CD14-positive monocyte (primary cell): ENCODE results near the gene HAUS2. TPM values are rescaled to one million over a fixed set of nuclear protein-coding genes. Genes with fewer than 3 reads are reported as not detected.

Source experiments
- DNase-seq, 3 donors: peaks; one replicate each; pipeline ENCODE4 v3.0.0-alpha.2; 2011 to 2022
- H2AFZ ChIP-seq: 2 replicates; pipeline ENCODE4 v1.6.0; 2012; ENCODE audit warnings: mild to moderate bottlenecking, low read depth, low read length, inconsistent platforms; ENCODE audit not compliant: insufficient read depth, poor library complexity, severe bottlenecking
- H3K27ac ChIP-seq, 2 donors: 1 replicate in 1 of 2; 2 replicates in 1 of 2; pipeline ENCODE4 v1.5.1; 2012 to 2013; ENCODE audit warnings: low read length in 2 of 2, control low read depth in 1 of 2, inconsistent platforms in 1 of 2, low read depth in 1 of 2, mild to moderate bottlenecking in 1 of 2
- H3K27me3 ChIP-seq, 2 donors: one replicate each; pipeline versions ENCODE4 v1.6.0 to v1.6.1; 2011 to 2013; ENCODE audit warnings: low read length in 2 of 2; ENCODE audit not compliant: control insufficient read depth in 2 of 2, insufficient read depth in 2 of 2
- H3K36me3 ChIP-seq, 2 donors: replicated peaks in 1 of 2; 1 replicate in 1 of 2; 2 replicates in 1 of 2; pipeline versions ENCODE4 v1.5.1 to v1.6.1; 2012 to 2013; ENCODE audit warnings: low read length in 2 of 2, control low read depth in 1 of 2, inconsistent platforms in 1 of 2, mild to moderate bottlenecking in 1 of 2; ENCODE audit not compliant: insufficient read depth in 2 of 2, control insufficient read depth in 1 of 2
- H3K4me1 ChIP-seq, 2 donors: 1 replicate in 1 of 2; 2 replicates in 1 of 2; pipeline versions ENCODE4 v1.5.1 to v1.6.1; 2012 to 2013; ENCODE audit warnings: low read length in 2 of 2, control low read depth in 1 of 2, inconsistent platforms in 1 of 2, mild to moderate bottlenecking in 1 of 2, moderate library complexity in 1 of 2; ENCODE audit not compliant: insufficient read depth in 2 of 2, control insufficient read depth in 1 of 2
- H3K4me2 ChIP-seq: replicated peaks from 2 replicates; pipeline ENCODE3; 2012; ENCODE audit warnings: low read length, moderate library complexity, mild to moderate bottlenecking; ENCODE audit not compliant: poor library complexity, severe bottlenecking; ENCODE audit errors: extremely low read depth
- H3K4me3 ChIP-seq, 3 experiments: fragments of 200-600 bp in 1 of 3; sonication (generic) in 1 of 3; replicated peaks in 1 of 3; 1 replicate in 2 of 3; 2 replicates in 1 of 3; pipeline ENCODE4 v1.5.1; 2011 to 2013; ENCODE audit warnings: low read length in 3 of 3, mild to moderate bottlenecking in 3 of 3, control low read depth in 2 of 3, low read depth in 2 of 3, inconsistent platforms in 1 of 3, moderate library complexity in 1 of 3
- H3K79me2 ChIP-seq: 2 replicates; pipeline ENCODE4 v1.6.0; 2012; ENCODE audit warnings: mild to moderate bottlenecking, control low read depth, inconsistent platforms, low read length, moderate library complexity; ENCODE audit not compliant: insufficient read depth
- H3K9ac ChIP-seq: 2 replicates; pipeline ENCODE4 v1.6.0; 2017; ENCODE audit warnings: low read length, mild to moderate bottlenecking; ENCODE audit not compliant: insufficient read depth, poor library complexity, severe bottlenecking
- H3K9me3 ChIP-seq, 2 donors: replicated peaks in 1 of 2; 1 replicate in 1 of 2; 2 replicates in 1 of 2; pipeline versions ENCODE4 v1.5.1 to v1.6.1; 2012 to 2013; ENCODE audit warnings: low read length in 2 of 2, control low read depth in 1 of 2; ENCODE audit not compliant: control insufficient read depth in 1 of 2, insufficient read depth in 1 of 2
- H4K20me1 ChIP-seq: 2 replicates; pipeline ENCODE4 v1.6.0; 2012; ENCODE audit warnings: mild to moderate bottlenecking, low read length, control low read depth, moderate library complexity; ENCODE audit not compliant: insufficient read depth
- H3K27ac Mint-ChIP-seq, 7 donors: one replicate each; pipeline ENCODE4 v1.8.0; 2020; ENCODE audit warnings: mild to moderate bottlenecking in 7 of 7, mixed read lengths in 7 of 7, moderate library complexity in 6 of 7, inconsistent platforms in 2 of 7
- H3K27me3 Mint-ChIP-seq, 3 donors: one replicate each; pipeline ENCODE4 v1.8.0; 2021 to 2022; ENCODE audit warnings: low read depth in 3 of 3, mild to moderate bottlenecking in 3 of 3, mixed read lengths in 3 of 3, moderate library complexity in 3 of 3, inconsistent platforms in 1 of 3
- H3K36me3 Mint-ChIP-seq, 2 donors: one replicate each; pipeline ENCODE4 v1.8.0; 2020; ENCODE audit warnings: mixed read lengths in 2 of 2, inconsistent platforms in 1 of 2, mild to moderate bottlenecking in 1 of 2
- H3K4me1 Mint-ChIP-seq: one replicate; pipeline ENCODE4 v1.8.0; 2020; ENCODE audit warnings: mild to moderate bottlenecking, mixed read lengths
- H3K4me3 Mint-ChIP-seq, 2 donors: one replicate each; pipeline ENCODE4 v1.8.0; 2020; ENCODE audit warnings: mild to moderate bottlenecking in 2 of 2, mixed read lengths in 2 of 2, moderate library complexity in 1 of 2
- H3K9me3 Mint-ChIP-seq, 7 donors: one replicate each; pipeline ENCODE4 v1.8.0; 2020 to 2022; ENCODE audit warnings: mixed read lengths in 7 of 7, mild to moderate bottlenecking in 6 of 7, moderate library complexity in 6 of 7, inconsistent platforms in 2 of 7
- CTCF ChIP-seq: fragments of 200-600 bp; IDR thresholded peaks from one replicate; pipeline ENCODE4 v1.8.0; 2022; ENCODE audit warnings: antibody characterized with exemption, mild to moderate bottlenecking
- WGBS: methylation state at CpG from one replicate; pipeline ENCODE4 v1.1.5; 2013; ENCODE audit warnings: missing lambda C conversion rate; ENCODE audit not compliant: insufficient coverage; 5-methylcytosine and 5-hydroxymethylcytosine counted together
- intact Hi-C, 2 donors: fragments of 100-400 bp; cut with micrococcal nuclease; formaldehyde crosslinking; loops; one replicate each; pipeline versions ENCODE4 v1.15.0 to v1.15.1; 2023
- polyA plus RNA-seq, 3 donors: library from polyadenylated mRNA; depleted of rRNA in 1 of 3; unstranded in 2 of 3; stranded (reverse) in 1 of 3; fragments of 300-500 nt in 2 of 3; fragments of >200 nt in 1 of 3; fragmentation: Illumina TruSeq in 2 of 3; gene quantifications; 1 replicate in 2 of 3; 2 replicates in 1 of 3; pipeline ENCODE4 v1.2.3, GENCODE V29; 2012 to 2021

The HAUS2 gene
- polyA plus RNA-seq, 3 donors, result 12.5 to 22.0 (median 15.9) TPM

GRCh38 chr15:42584031-42584765, 35.6 kb downstream of the HAUS2 start:
- TF ChIP-seq CTCF, result no peak
- no peak overlapping the region for H3K9ac ChIP-seq
- H2AFZ ChIP-seq, result peak overlapping the region; percentile 1
- peaks cover 13% of the 10 kb centered on the region for H3K4me1 Mint-ChIP-seq
- DNase-seq, result no peak
- peaks cover 11 to 13% of the 10 kb centered on the region in 2 donors for H3K4me1 ChIP-seq
- H4K20me1 ChIP-seq, result no peaks in the 10 kb centered on the region
- no peaks in the 10 kb centered on the region for H3K36me3 Mint-ChIP-seq
- intact Hi-C loops, result no loop called here
- no peaks in the 10 kb centered on the region for H3K79me2 ChIP-seq
- no peaks in the 10 kb centered on the region for H3K9me3 ChIP-seq
- H3K9me3 Mint-ChIP-seq, result no peaks in the 10 kb centered on the region
- no peaks in the 10 kb centered on the region for H3K36me3 ChIP-seq
- H3K27me3 Mint-ChIP-seq, result peaks cover 21 to 33% (median 31%) of the 10 kb centered on the region in 3 donors
- H3K27ac Mint-ChIP-seq, result no peak overlapping the region
- WGBS, result no CpG with 5 or more reads among the region's 4 CpGs
- no peak overlapping the region for H3K4me3 ChIP-seq
- no peak overlapping the region for H3K27ac ChIP-seq
- no peak overlapping the region for H3K4me3 Mint-ChIP-seq
- no peak overlapping the region for H3K4me2 ChIP-seq
- peaks cover 5 to 17% of the 10 kb centered on the region in 2 donors for H3K27me3 ChIP-seq

GRCh38 chr15:42590619-42591237, 42.1 kb downstream of the HAUS2 start:
- TF ChIP-seq CTCF, result no peak
- Mint-ChIP-seq H3K4me3 (no peak overlapping the region), H3K27me3 (peaks cover 0 to 2% (median 0%) of the 10 kb centered on the region in 3 donors), H3K27ac (peak overlapping the region in 1 of 7 donors; percentile 1), H3K4me1 (no peaks in the 10 kb centered on the region), H3K9me3 (no peaks in the 10 kb centered on the region), H3K36me3 (no peaks in the 10 kb centered on the region)
- H3K79me2 ChIP-seq, result no peaks in the 10 kb centered on the region
- H3K36me3 ChIP-seq, result no peaks in the 10 kb centered on the region
- H3K27ac ChIP-seq, result no peak overlapping the region
- H3K9me3 ChIP-seq, result no peaks in the 10 kb centered on the region
- no peak for DNase-seq
- 100% methylated on average over 1 of the region's 5 CpGs for WGBS
- no peaks in the 10 kb centered on the region for H3K27me3 ChIP-seq
- H3K4me1 ChIP-seq, result no peaks in the 10 kb centered on the region
- no peak overlapping the region for H3K4me3 ChIP-seq
- H3K9ac ChIP-seq, result no peak overlapping the region
- intact Hi-C loops, result no loop called here
- H4K20me1 ChIP-seq, result no peaks in the 10 kb centered on the region
- no peak overlapping the region for H3K4me2 ChIP-seq
- H2AFZ ChIP-seq, result no peak overlapping the region
